H1 (cell line): Measurements from ENCODE around the gene ZSWIM6. TPM values are rescaled to one million over a fixed set of nuclear protein-coding genes. Genes with fewer than 3 reads are reported as not detected.

Experiments
- CTCF ChIA-PET: fragments of 300-600 bp; sonication (Branson Sonifier 250); formaldehyde crosslinking; loops from one replicate; lab custom pipeline; 2021; ENCODE audit not compliant: partially characterized antibody; lab: Charles Lee
- POLR2A ChIA-PET: fragments of 300-600 bp; sonication (Branson Sonifier 250); formaldehyde crosslinking; loops from one replicate; lab custom pipeline; 2021; ENCODE audit warnings: inconsistent platforms; ENCODE audit not compliant: partially characterized antibody; lab: Charles Lee
- DNase-seq, 2 experiments: peaks; one replicate each; pipeline versions ENCODE4 v3.0.0 to v3.0.0-alpha.2; 2010 to 2022; ENCODE audit warnings: low spot score in 2 of 2, low read depth in 1 of 2, mixed read lengths in 1 of 2
- FAIRE-seq: peaks from 2 replicates; lab custom pipeline; 2011; peaks lifted over from hg19 to GRCh38; lab: Jason Lieb, UNC
- H2AFZ ChIP-seq: 2 replicates; pipeline ENCODE4 v1.8.1; 2012; ENCODE audit warnings: low read length, inconsistent platforms
- H2AK5ac ChIP-seq: 2 replicates; pipeline ENCODE4 v1.6.1; 2013; ENCODE audit warnings: low read depth, low read length
- H2BK120ac ChIP-seq: replicated peaks from 2 replicates; pipeline ENCODE3; 2013; ENCODE audit warnings: low read depth, low read length, inconsistent platforms
- H2BK12ac ChIP-seq: 2 replicates; pipeline ENCODE4 v1.6.1; 2013; ENCODE audit warnings: low read depth, low read length
- H2BK15ac ChIP-seq: 2 replicates; pipeline ENCODE4 v1.6.1; 2013; ENCODE audit warnings: low read length
- H2BK20ac ChIP-seq: 2 replicates; pipeline ENCODE4 v1.6.1; 2013; ENCODE audit warnings: low read length
- H2BK5ac ChIP-seq: 2 replicates; pipeline ENCODE4 v1.6.1; 2013; ENCODE audit warnings: low read depth, low read length
- H3K14ac ChIP-seq: 2 replicates; pipeline ENCODE4 v1.6.1; 2013; ENCODE audit warnings: inconsistent platforms; ENCODE audit not compliant: insufficient read length
- H3K18ac ChIP-seq: 2 replicates; pipeline ENCODE4 v1.6.1; 2013; ENCODE audit warnings: low read length; ENCODE audit errors: extremely low read depth
- H3K23ac ChIP-seq: 2 replicates; pipeline ENCODE4 v1.6.1; 2013; ENCODE audit warnings: inconsistent platforms; ENCODE audit not compliant: insufficient read length
- H3K23me2 ChIP-seq: 2 replicates; pipeline ENCODE4 v1.6.1; 2013; ENCODE audit warnings: low read depth, low read length
- H3K27ac ChIP-seq: 2 replicates; pipeline ENCODE4 v1.6.1; 2011; ENCODE audit warnings: low read depth, low read length, inconsistent platforms
- H3K27me3 ChIP-seq, 4 experiments: replicated peaks in 1 of 4; 1 replicate in 1 of 4; 2 replicates in 3 of 4; pipeline versions ENCODE4 v1.6.1 to v1.8.1; 2011 to 2013; ENCODE audit warnings: low read length in 3 of 4, mild to moderate bottlenecking in 3 of 4, inconsistent platforms in 2 of 4, mixed read lengths in 2 of 4, moderate library complexity in 1 of 4; ENCODE audit not compliant: control insufficient read depth in 3 of 4, insufficient read depth in 3 of 4; ENCODE audit errors: extremely low read depth in 1 of 4
- H3K36me3 ChIP-seq, 4 experiments: 2 replicates each; pipeline versions ENCODE4 v1.6.1 to v1.8.1; 2011 to 2013; ENCODE audit warnings: mild to moderate bottlenecking in 4 of 4, low read length in 3 of 4, moderate library complexity in 2 of 4, control low read depth in 1 of 4, inconsistent platforms in 1 of 4; ENCODE audit not compliant: insufficient read depth in 4 of 4, control insufficient read depth in 2 of 4
- H3K4ac ChIP-seq: replicated peaks from 2 replicates; pipeline ENCODE3; 2013; ENCODE audit warnings: low read length, low read depth, mixed read lengths, inconsistent platforms; ENCODE audit not compliant: insufficient read length
- H3K4me1 ChIP-seq, 4 experiments: replicated peaks in 1 of 4; 1 replicate in 1 of 4; 2 replicates in 3 of 4; pipeline versions ENCODE4 v1.6.1 to v1.8.1; 2011 to 2013; ENCODE audit warnings: low read length in 3 of 4, inconsistent platforms in 2 of 4, mixed read lengths in 1 of 4; ENCODE audit not compliant: insufficient read depth in 4 of 4, control insufficient read depth in 3 of 4
- H3K4me2 ChIP-seq, 2 experiments: 2 replicates each; pipeline versions ENCODE4 v1.6.1 to v1.8.1; 2011 to 2013; ENCODE audit warnings: low read depth in 2 of 2, low read length in 2 of 2, control low read depth in 1 of 2, inconsistent platforms in 1 of 2, mild to moderate bottlenecking in 1 of 2; ENCODE audit not compliant: insufficient read depth in 1 of 2
- H3K4me3 ChIP-seq, 4 experiments: fragments of 200-600, 300-600 bp in 1 of 4; sonication (generic), shearing (Covaris generic), sonication (Bioruptor Twin) in 1 of 4; 2 replicates each; pipeline versions ENCODE4 v1.5.1 to v1.8.1; 2011 to 2016; ENCODE audit warnings: low read length in 4 of 4, low read depth in 3 of 4, control low read depth in 2 of 4, inconsistent platforms in 2 of 4, mild to moderate bottlenecking in 2 of 4, mixed read lengths in 1 of 4, moderate library complexity in 1 of 4; ENCODE audit not compliant: insufficient read depth in 2 of 4; ENCODE audit errors: extremely low read depth in 1 of 4
- H3K56ac ChIP-seq: replicated peaks from 2 replicates; pipeline ENCODE3; 2013; ENCODE audit warnings: low read depth, mild to moderate bottlenecking, mixed read lengths, low read length, inconsistent platforms; ENCODE audit not compliant: insufficient read length
- H3K79me1 ChIP-seq: 2 replicates; pipeline ENCODE4 v1.6.1; 2013; ENCODE audit warnings: low read depth, low read length, control low read depth
- H3K79me2 ChIP-seq, 2 experiments: 2 replicates each; pipeline versions ENCODE4 v1.6.1 to v1.8.1; 2012 to 2013; ENCODE audit warnings: low read length in 2 of 2, mild to moderate bottlenecking in 2 of 2, inconsistent platforms in 1 of 2; ENCODE audit not compliant: insufficient read depth in 2 of 2, control insufficient read depth in 1 of 2
- H3K9ac ChIP-seq, 4 experiments: replicated peaks in 1 of 4; 1 replicate in 1 of 4; 2 replicates in 3 of 4; pipeline versions ENCODE4 v1.6.1 to v1.8.1; 2011 to 2013; ENCODE audit warnings: low read depth in 3 of 4, low read length in 3 of 4, control low read depth in 2 of 4, mild to moderate bottlenecking in 2 of 4, moderate library complexity in 2 of 4, inconsistent platforms in 1 of 4; ENCODE audit errors: extremely low read depth in 1 of 4
- H3K9me3 ChIP-seq, 2 experiments: 2 replicates each; pipeline versions ENCODE4 v1.6.1 to v1.8.1; 2012 to 2013; ENCODE audit warnings: mild to moderate bottlenecking in 2 of 2, moderate library complexity in 2 of 2, control low read depth in 1 of 2, inconsistent platforms in 1 of 2, low read depth in 1 of 2, low read length in 1 of 2, mixed read lengths in 1 of 2; ENCODE audit not compliant: insufficient read depth in 2 of 2
- H4K20me1 ChIP-seq, 2 experiments: replicated peaks in 1 of 2; 2 replicates each; pipeline versions ENCODE3 to v1.8.1; 2011 to 2013; ENCODE audit warnings: inconsistent platforms in 2 of 2, low read length in 2 of 2, mild to moderate bottlenecking in 1 of 2; ENCODE audit not compliant: insufficient read depth in 2 of 2, control insufficient read depth in 1 of 2
- H4K5ac ChIP-seq: 2 replicates; pipeline ENCODE4 v1.6.1; 2013; ENCODE audit warnings: low read length, low read depth, mixed read lengths, inconsistent platforms; ENCODE audit not compliant: insufficient read length
- H4K8ac ChIP-seq: 2 replicates; pipeline ENCODE4 v1.8.0; 2013; ENCODE audit warnings: mild to moderate bottlenecking, moderate library complexity, low read length, inconsistent platforms; ENCODE audit not compliant: insufficient read depth; ENCODE audit errors: extremely low read depth
- H4K91ac ChIP-seq: replicated peaks from 2 replicates; pipeline ENCODE3; 2013; ENCODE audit warnings: low read length, mixed read lengths, inconsistent platforms; ENCODE audit not compliant: insufficient read length
- ATF3 ChIP-seq: IDR thresholded peaks from 2 replicates; pipeline ENCODE4 v1.6.1; 2011; ENCODE audit warnings: low read depth, mild to moderate bottlenecking, low read length; ENCODE audit not compliant: insufficient read depth
- BRCA1 ChIP-seq: IDR thresholded peaks from 2 replicates; pipeline ENCODE4 v1.6.1; 2012; ENCODE audit warnings: low read depth, low read length, improper control_type of control experiment
- HDAC6 ChIP-seq: IDR thresholded peaks from one replicate; pipeline ENCODE4 v1.7.1; 2012; ENCODE audit warnings: low read depth, mild to moderate bottlenecking, inconsistent platforms, low read length, moderate library complexity
- KDM5A ChIP-seq: fragments of 200-600 bp; IDR thresholded peaks from 2 replicates; pipeline ENCODE4 v1.7.1; 2012; ENCODE audit warnings: mild to moderate bottlenecking, low read length, inconsistent platforms, mixed read lengths
- MAFK ChIP-seq: IDR thresholded peaks from 2 replicates; pipeline ENCODE4 v1.6.1; 2012; ENCODE audit warnings: low read depth, mild to moderate bottlenecking, improper control_type of control experiment, low read length
- POU5F1 ChIP-seq: IDR thresholded peaks from 2 replicates; pipeline ENCODE4 v1.6.1; 2011; ENCODE audit warnings: low read depth, mild to moderate bottlenecking, low read length, moderate library complexity
- RBBP5 ChIP-seq: IDR thresholded peaks from 2 replicates; pipeline ENCODE4 v1.7.1; 2012; ENCODE audit warnings: low read depth, mild to moderate bottlenecking, inconsistent platforms, low read length, moderate library complexity, borderline replicate concordance
- TAF7 ChIP-seq: optimal IDR thresholded peaks from 2 replicates; pipeline ENCODE3; 2011; ENCODE audit warnings: low read depth, mild to moderate bottlenecking, inconsistent platforms, low read length, moderate library complexity, borderline replicate concordance
- USF2 ChIP-seq: IDR thresholded peaks from 2 replicates; pipeline ENCODE4 v1.6.1; 2011; ENCODE audit warnings: low read length, improper control_type of control experiment
- YY1 ChIP-seq: IDR thresholded peaks from 2 replicates; pipeline ENCODE4 v1.6.1; 2011; ENCODE audit warnings: low read depth, mild to moderate bottlenecking, low read length
- ZNF274 ChIP-seq: IDR thresholded peaks from 2 replicates; pipeline ENCODE4 v1.7.0; 2012; ENCODE audit warnings: low read length, borderline replicate concordance; ENCODE audit errors: extremely low read depth
- WGBS, 2 experiments: shearing (Covaris generic) in 1 of 2; methylation state at CpG; one replicate each; pipeline versions ENCODE4 v1.1.6 to v1.1.7; 2013 to 2015; ENCODE audit warnings: low lambda C conversion rate in 2 of 2, mixed read lengths in 2 of 2, inconsistent platforms in 1 of 2, low coverage in 1 of 2, missing lambda C conversion rate in 1 of 2; ENCODE audit not compliant: insufficient replicate concordance in 2 of 2, insufficient coverage in 1 of 2, insufficient read length in 1 of 2; ENCODE audit errors: extremely low coverage in 1 of 2, missing lambda C conversion rate in 1 of 2; 5-methylcytosine and 5-hydroxymethylcytosine counted together
- polyA plus RNA-seq, 7 experiments: library from polyadenylated mRNA; depleted of rRNA in 3 of 7; stranded (reverse) in 5 of 7; unstranded in 2 of 7; fragments of >200 nt in 5 of 7; fragments of 200-250 nt in 2 of 7; gene quantifications; 1 replicate in 5 of 7; 2 replicates in 1 of 7; 4 replicates in 1 of 7; pipeline versions ENCODE4 v1.2.1 to v1.2.3, GENCODE V29; 2011 to 2013; ENCODE audit warnings: missing spikeins in 2 of 7, mixed read lengths in 2 of 7
- total RNA-seq: library from RNA; stranded (reverse); fragmentation: NEBNext Ultra II Directional; extraction: Animal tissue kit (Norgen Biotek cat#: 25700); gene quantifications from 2 replicates; pipeline ENCODE4 v1.2.1, GENCODE V29; 2021

Gene ZSWIM6
- total and polyA plus RNA-seq, 2 of the 8 experiments (the other 6 are each of a cell fraction or from before 2014, with no cell fraction given) = 7.9 to 12.4 TPM

GRCh38 chr5:61467766-61468482 lies 135.9 kb downstream of the ZSWIM6 start:
- 63% methylated on average over 2 of the region's 2 CpGs; no CpG with 5 or more reads in 1 of the 2 experiments for WGBS, 2 experiments
- no peak overlapping the region for H2BK15ac ChIP-seq
- H3K27ac ChIP-seq = no peak overlapping the region
- H3K4me3 ChIP-seq = no peak overlapping the region
- H2BK20ac ChIP-seq = no peak overlapping the region
- H3K23me2 ChIP-seq = no peaks in the 10 kb centered on the region
- H2AFZ ChIP-seq = no peak overlapping the region
- H3K36me3 ChIP-seq = no peaks in the 10 kb centered on the region; a peak in 1 of 8 replicates
- no peaks in the 10 kb centered on the region; the same call in 1 of the 2 replicates for H3K79me1 ChIP-seq
- no peak overlapping the region for H3K4ac ChIP-seq
- ChIA-PET POLR2A (no interaction called here), CTCF (interaction anchor here (1.0 to 2.2 kb wide), 13 partner anchors 9 to 211 kb away, joined by 3 to 9 read pairs (median 3); no protein-coding TSS in a partner anchor)
- DNase-seq (no peak), FAIRE-seq (no peak)
- H2BK12ac ChIP-seq = no peak overlapping the region
- H2AK5ac ChIP-seq = no peak overlapping the region
- H3K18ac ChIP-seq = no peak overlapping the region
- H2BK5ac ChIP-seq = no peak overlapping the region
- H4K20me1 ChIP-seq = peaks cover 0 to 2% of the 10 kb centered on the region in 2 experiments
- H3K56ac ChIP-seq = no peak overlapping the region
- H2BK120ac ChIP-seq = no peak overlapping the region
- peaks cover 0 to 37% of the 10 kb centered on the region in 2 experiments; a peak in 2 of 4 replicates for H3K79me2 ChIP-seq
- H3K27me3 ChIP-seq = no peaks in the 10 kb centered on the region
- H3K23ac ChIP-seq = no peak overlapping the region
- H3K4me2 ChIP-seq = no peak overlapping the region
- peaks cover 4 to 13% of the 10 kb centered on the region in 2 experiments; a peak in 3 of 4 replicates for H3K9me3 ChIP-seq
- H4K8ac ChIP-seq = no peak overlapping the region
- H3K14ac ChIP-seq = no peak overlapping the region
- H4K5ac ChIP-seq = no peak overlapping the region
- H4K91ac ChIP-seq = no peak overlapping the region
- peaks cover 0 to 8% (median 2%) of the 10 kb centered on the region in 4 experiments; a peak in 1 of 7 replicates for H3K4me1 ChIP-seq
- H3K9ac ChIP-seq = no peak overlapping the region
- TF ChIP-seq YY1 = no peak
- no peak for TF ChIP-seq KDM5A
- TF ChIP-seq ZNF274 = no peak
- TF ChIP-seq ATF3 = no peak
- no peak for TF ChIP-seq RBBP5
- no peak for TF ChIP-seq USF2
- no peak for TF ChIP-seq MAFK
- TF ChIP-seq BRCA1 = no peak
- TF ChIP-seq TAF7 = no peak
- no peak for TF ChIP-seq POU5F1
- TF ChIP-seq HDAC6 = no peak
